NT2/D1 (cell line): ENCODE data around the gene LPIN1.
A peak's percentile ranks its signal among the peaks of the same experiment; 100 is the strongest.

ENCODE experiments used
- DNase-seq: peaks from one replicate; pipeline ENCODE4 v3.0.0-alpha.2; 2011; ENCODE audit warnings: low read depth, low spot score
- H3K27me3 ChIP-seq: 2 replicates; pipeline ENCODE4 v1.6.0; 2011; ENCODE audit warnings: mild to moderate bottlenecking; ENCODE audit not compliant: insufficient read length, insufficient read depth
- H3K36me3 ChIP-seq: 2 replicates; pipeline ENCODE4 v1.6.1; 2011; ENCODE audit warnings: mild to moderate bottlenecking, low read length, mixed read lengths; ENCODE audit not compliant: insufficient read depth, insufficient read length
- H3K4me1 ChIP-seq: 2 replicates; pipeline ENCODE4 v1.5.1; 2011; ENCODE audit not compliant: insufficient read depth, insufficient read length
- H3K4me3 ChIP-seq: 2 replicates; pipeline ENCODE4 v1.5.1; 2011; ENCODE audit warnings: low read depth; ENCODE audit not compliant: insufficient read length
- H3K9ac ChIP-seq: 2 replicates; pipeline ENCODE4 v1.6.0; 2011; ENCODE audit warnings: low read depth; ENCODE audit not compliant: insufficient read length
- H3K9me3 ChIP-seq: 2 replicates; pipeline ENCODE4 v1.5.1; 2011; ENCODE audit warnings: mild to moderate bottlenecking, low read length; ENCODE audit not compliant: insufficient read depth
- SUZ12 ChIP-seq: IDR thresholded peaks from 2 replicates; pipeline ENCODE4 v1.6.1; 2011; ENCODE audit not compliant: insufficient read length, insufficient read depth; ENCODE audit errors: extremely low read depth
- YY1 ChIP-seq: IDR thresholded peaks from 2 replicates; pipeline ENCODE4 v1.6.1; 2011; ENCODE audit not compliant: insufficient read length, insufficient read depth
- ZNF274 ChIP-seq: IDR thresholded peaks from 2 replicates; pipeline ENCODE4 v1.6.1; 2011; ENCODE audit warnings: mild to moderate bottlenecking, low read depth, low read length

Gene LPIN1

DNA sequence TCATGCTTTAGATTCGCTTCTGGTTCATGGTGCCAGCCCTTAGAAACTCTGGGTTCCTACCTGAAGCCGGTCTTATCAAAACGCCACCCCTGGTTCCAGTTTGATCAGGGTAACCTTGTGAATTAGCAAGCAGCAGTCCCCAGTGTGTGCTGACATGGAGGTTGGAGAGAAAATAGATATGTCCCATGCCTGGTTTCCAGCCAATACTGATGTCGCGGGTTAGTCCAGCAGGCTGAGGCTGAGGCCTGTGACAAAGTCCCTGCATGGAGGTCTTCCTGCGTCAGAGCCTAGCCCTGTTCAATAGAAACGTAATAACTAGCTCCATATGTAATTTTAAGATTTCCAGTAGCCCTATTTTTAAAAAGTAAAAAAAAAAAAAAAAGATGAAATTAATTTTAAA lies 28.2 kb downstream of the LPIN1 start:
- no peak overlapping the region for H3K4me3 ChIP-seq
- no peaks in the 10 kb centered on the region for H3K27me3 ChIP-seq
- no peak for DNase-seq
- H3K9ac ChIP-seq, result no peak overlapping the region
- no peak for TF ChIP-seq YY1
- TF ChIP-seq ZNF274, result no peak
- TF ChIP-seq SUZ12, result no peak
- no peaks in the 10 kb centered on the region for H3K9me3 ChIP-seq
- no peaks in the 10 kb centered on the region for H3K4me1 ChIP-seq
- H3K36me3 ChIP-seq, result peaks cover 35% of the 10 kb centered on the region

DNA sequence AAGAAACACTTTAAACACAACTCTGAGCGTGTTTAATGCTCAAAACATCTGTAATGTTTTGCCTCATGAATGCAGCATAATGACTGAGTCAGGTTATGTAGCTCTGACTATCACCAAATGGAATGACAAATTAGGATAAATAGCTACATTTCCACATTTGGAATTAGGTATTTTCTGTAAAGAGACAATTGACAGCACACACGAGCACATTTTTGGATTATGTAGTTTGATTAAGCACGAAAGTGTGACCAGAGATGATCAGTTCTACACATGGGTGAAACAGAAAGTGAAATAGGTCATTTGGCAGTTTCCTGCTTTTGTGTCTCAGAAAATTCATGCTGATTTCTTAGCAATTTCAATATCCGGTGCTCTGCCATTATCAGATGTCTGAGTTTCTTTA lies 29.0 kb downstream of the LPIN1 start:
- Histone ChIP-seq H3K4me1 (no peaks in the 10 kb centered on the region), H3K36me3 (peaks cover 40% of the 10 kb centered on the region), H3K27me3 (no peaks in the 10 kb centered on the region), H3K9ac (no peak overlapping the region), H3K9me3 (no peaks in the 10 kb centered on the region), H3K4me3 (no peak overlapping the region)
- DNase-seq, result no peak
- no peak for TF ChIP-seq ZNF274
- no peak for TF ChIP-seq SUZ12
- no peak for TF ChIP-seq YY1

DNA sequence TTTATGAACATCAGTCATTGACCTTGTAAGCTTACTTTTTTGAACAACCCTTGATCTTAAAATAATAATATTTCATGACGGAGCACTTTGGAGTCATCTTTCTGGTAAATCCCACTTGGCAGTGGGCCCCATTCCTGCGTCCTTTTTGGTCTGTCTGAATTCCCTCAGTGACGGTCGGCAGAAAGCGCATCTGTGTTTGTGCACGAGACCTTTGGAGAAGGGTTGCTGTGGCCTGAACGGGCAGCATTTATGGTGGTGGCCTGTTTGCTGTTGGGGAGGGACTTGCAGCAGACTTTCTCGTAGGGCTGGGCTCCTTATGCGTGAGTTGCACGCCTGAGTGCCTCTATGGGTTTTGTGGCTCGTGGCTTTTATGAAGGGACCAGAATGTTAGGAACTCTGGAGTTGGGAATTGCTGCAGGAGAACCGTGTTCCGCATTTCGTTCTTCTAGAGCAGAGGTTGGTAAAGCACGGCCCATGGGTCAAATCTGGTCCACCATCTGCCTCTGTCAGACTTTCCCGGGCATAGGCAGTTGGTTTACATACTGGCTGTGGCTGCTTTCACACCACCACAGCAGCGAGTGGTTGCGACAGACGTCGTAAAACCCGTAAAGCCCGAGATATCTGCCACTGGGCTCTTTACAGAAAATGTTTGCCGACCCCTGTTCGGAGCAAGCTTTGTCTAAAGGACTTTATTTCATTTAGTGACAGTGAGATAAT lies 30.8 kb downstream of the LPIN1 start:
- Histone ChIP-seq H3K36me3 (peaks cover 34% of the 10 kb centered on the region), H3K27me3 (no peaks in the 10 kb centered on the region), H3K9ac (no peak overlapping the region), H3K9me3 (no peaks in the 10 kb centered on the region), H3K4me1 (no peaks in the 10 kb centered on the region), H3K4me3 (no peak overlapping the region)
- TF ChIP-seq YY1 (no peak), SUZ12 (no peak), ZNF274 (no peak)
- DNase-seq, result no peak

DNA sequence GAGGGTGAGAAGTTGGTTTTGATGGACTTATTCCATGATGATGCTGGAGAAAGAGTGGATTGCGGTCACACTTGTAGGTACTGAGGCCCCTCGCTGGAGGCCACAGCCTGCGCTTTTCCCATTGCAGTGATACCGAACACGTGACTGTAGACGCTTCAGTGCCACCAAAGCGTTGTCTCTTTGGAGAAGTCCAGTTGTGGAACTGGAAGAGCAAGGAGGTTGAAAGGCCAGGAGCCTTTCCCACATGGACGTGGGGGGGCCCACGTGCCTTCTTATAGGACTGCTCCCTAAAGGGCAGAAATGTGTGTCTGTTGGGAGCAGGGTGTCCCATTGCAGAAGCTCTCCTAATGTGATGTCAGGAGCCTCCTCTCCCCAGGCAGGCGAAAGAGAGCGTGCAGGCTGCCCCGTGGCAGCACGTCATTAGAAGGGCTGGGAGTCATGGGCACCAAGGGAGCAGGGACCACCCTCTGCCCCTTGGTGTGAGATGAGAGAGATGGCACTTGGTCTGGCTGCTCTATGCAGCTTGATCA lies 31.5 kb downstream of the LPIN1 start:
- Histone ChIP-seq H3K4me3 (no peak overlapping the region), H3K4me1 (no peaks in the 10 kb centered on the region), H3K9ac (no peak overlapping the region), H3K36me3 (peaks cover 38% of the 10 kb centered on the region), H3K9me3 (no peaks in the 10 kb centered on the region), H3K27me3 (no peaks in the 10 kb centered on the region)
- DNase-seq, result no peak
- TF ChIP-seq YY1 (no peak), SUZ12 (no peak), ZNF274 (no peak)

DNA sequence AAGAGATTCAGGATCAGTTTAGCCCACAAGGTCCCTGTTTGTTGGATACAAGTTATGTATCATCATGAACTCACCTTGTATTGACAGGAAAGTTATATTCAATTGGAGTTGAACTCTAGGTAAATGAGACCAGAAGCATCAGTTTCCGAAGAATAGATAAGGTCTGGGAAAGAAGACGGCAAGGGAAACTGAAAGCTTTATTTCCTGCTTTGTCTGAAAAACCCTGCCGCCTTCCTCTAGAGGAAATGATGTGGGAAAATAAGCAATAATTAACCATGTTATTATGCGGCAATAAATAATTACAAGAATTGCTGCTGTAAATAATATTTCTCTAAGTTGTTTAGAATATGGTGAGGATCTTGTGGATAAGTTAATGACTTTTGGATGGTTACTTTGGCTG lies 32.0 kb downstream of the LPIN1 start:
- Histone ChIP-seq H3K9me3 (no peaks in the 10 kb centered on the region), H3K27me3 (no peaks in the 10 kb centered on the region), H3K4me1 (no peaks in the 10 kb centered on the region), H3K9ac (no peak overlapping the region), H3K4me3 (no peak overlapping the region), H3K36me3 (peaks cover 37% of the 10 kb centered on the region)
- no peak for TF ChIP-seq ZNF274
- no peak for TF ChIP-seq YY1
- no peak for DNase-seq

DNA sequence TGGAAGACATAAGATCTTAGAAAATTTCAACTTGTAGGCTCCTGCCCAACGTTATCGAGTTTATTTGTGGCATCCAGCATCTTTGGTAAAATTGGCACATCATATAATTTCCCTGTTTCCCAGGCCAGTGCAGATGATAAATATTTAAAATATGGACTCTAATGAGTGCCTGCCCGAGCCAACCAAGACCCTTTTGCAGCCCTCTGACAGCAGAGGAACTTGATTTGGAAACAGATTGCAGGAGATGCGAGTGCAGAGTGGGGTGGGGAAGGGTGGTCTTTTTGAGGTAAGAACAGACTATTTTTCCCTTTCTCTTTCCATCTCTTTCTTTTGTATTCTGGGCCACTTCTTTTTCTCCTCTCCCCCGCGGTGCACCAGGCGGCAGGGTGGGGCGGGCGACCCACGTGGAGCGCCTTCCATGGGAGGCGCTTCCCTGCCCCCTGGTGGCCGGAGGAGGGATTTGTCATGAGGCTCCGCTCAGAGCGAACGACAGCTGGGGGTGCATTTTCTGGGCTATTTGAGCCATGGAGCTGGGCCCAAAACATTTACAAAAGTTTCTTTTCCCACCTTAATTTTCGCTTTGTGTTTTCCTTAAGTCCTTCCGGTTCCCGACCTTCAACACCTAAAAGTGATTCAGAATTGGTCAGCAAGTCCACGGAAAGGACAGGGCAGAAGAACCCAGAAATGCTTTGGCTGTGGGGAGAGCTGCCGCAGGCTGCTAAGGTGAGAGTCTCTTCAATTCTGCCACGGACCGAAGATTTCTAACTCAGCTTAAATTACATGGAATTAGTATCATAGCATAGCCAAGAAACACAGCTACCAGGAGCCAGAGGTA lies 32.7 kb downstream of the LPIN1 start:
- no peak for TF ChIP-seq ZNF274
- TF ChIP-seq YY1, result no peak
- no peak for TF ChIP-seq SUZ12
- no peaks in the 10 kb centered on the region for H3K9me3 ChIP-seq
- H3K27me3 ChIP-seq, result no peaks in the 10 kb centered on the region
- H3K36me3 ChIP-seq, result peaks cover 34% of the 10 kb centered on the region
- no peak overlapping the region for H3K9ac ChIP-seq
- peak; percentile 61 for DNase-seq
- H3K4me3 ChIP-seq, result no peak overlapping the region
- no peaks in the 10 kb centered on the region for H3K4me1 ChIP-seq

DNA sequence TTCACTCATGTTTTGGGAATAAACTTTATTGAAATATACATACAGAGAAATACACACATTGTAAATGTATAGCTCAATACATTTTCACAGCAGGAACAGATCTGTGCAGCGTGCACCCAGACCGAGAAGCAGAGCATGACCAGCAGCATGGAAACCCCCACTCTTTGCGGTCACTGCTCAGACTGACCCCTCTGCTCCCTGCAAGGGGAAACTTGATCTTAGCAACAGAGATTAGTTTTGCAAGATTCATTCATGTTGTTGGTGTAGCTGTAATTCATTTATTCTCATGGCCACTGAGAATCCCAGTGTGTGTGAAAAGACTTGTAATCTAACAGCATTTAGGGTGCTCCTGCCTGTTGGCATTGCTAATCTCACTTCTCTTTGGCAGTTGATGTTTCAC lies 35.2 kb downstream of the LPIN1 start:
- no peak for DNase-seq
- no peaks in the 10 kb centered on the region for H3K4me1 ChIP-seq
- no peaks in the 10 kb centered on the region for H3K27me3 ChIP-seq
- TF ChIP-seq SUZ12 (no peak), ZNF274 (no peak), YY1 (no peak)
- no peak overlapping the region for H3K9ac ChIP-seq
- H3K9me3 ChIP-seq, result no peaks in the 10 kb centered on the region
- peaks cover 35% of the 10 kb centered on the region for H3K36me3 ChIP-seq
- no peak overlapping the region for H3K4me3 ChIP-seq
